PC-9 (cell line): ENCODE measurements around the gene FOXP1. TPM values are rescaled to one million over a fixed set of nuclear protein-coding genes. Genes with fewer than 3 reads are reported as not detected.

ENCODE experiments used
- BruUV-seq: library from RNA; stranded (reverse); fragments of 400-500 nt; replicated peaks from 2 replicates; lab custom pipeline; 2021; lab: Mats Ljungman, UMichigan
- CTCF ChIA-PET: fragments of 300-600 bp; sonication (Branson Sonifier 250); formaldehyde crosslinking; loops from one replicate; lab custom pipeline; 2022; ENCODE audit warnings: antibody characterized with exemption; lab: Charles Lee
- POLR2A ChIA-PET: fragments of 300-600 bp; sonication (Branson Sonifier 250); formaldehyde crosslinking; loops from one replicate; lab custom pipeline; 2022; ENCODE audit warnings: antibody characterized with exemption; ENCODE audit not compliant: unreplicated experiment; lab: Charles Lee
- DNase-seq, 2 experiments: peaks; one replicate each; pipeline versions ENCODE4 v3.0.0 to v3.0.0-alpha.2; 2015 to 2022; ENCODE audit warnings: mixed read lengths in 1 of 2
- H2AFZ ChIP-seq: fragments of 200-600 bp; sonication (generic); 2 replicates; pipeline ENCODE4 v1.8.1; 2017; ENCODE audit warnings: antibody characterized with exemption
- H3F3A ChIP-seq: fragments of 200-600 bp; sonication (generic); 2 replicates; pipeline ENCODE4 v1.8.1; 2017; ENCODE audit warnings: antibody characterized with exemption, mild to moderate bottlenecking, low read depth; ENCODE audit not compliant: insufficient read depth
- H3K27ac ChIP-seq: fragments of 200-600 bp; sonication (generic); 2 replicates; pipeline ENCODE4 v1.6.1; 2016; ENCODE audit warnings: mixed run types
- H3K27me3 ChIP-seq: fragments of 200-600 bp; sonication (generic); 2 replicates; pipeline ENCODE4 v1.6.1; 2016; ENCODE audit warnings: low read depth, mixed run types; ENCODE audit not compliant: insufficient read depth
- H3K36me3 ChIP-seq: fragments of 200-600 bp; sonication (generic); 2 replicates; pipeline ENCODE4 v1.6.1; 2016; ENCODE audit warnings: low read depth, mixed run types
- H3K4me1 ChIP-seq: fragments of 200-600 bp; sonication (generic); replicated peaks from 2 replicates; pipeline ENCODE4 v1.6.1; 2016; ENCODE audit warnings: mixed run types; ENCODE audit not compliant: insufficient read depth
- H3K4me2 ChIP-seq: fragments of 200-600 bp; sonication (generic); 2 replicates; pipeline ENCODE4 v1.6.1; 2017; ENCODE audit warnings: mixed run types
- H3K4me3 ChIP-seq: fragments of 200-600 bp; sonication (generic); 2 replicates; pipeline ENCODE4 v1.6.1; 2016; ENCODE audit warnings: mixed run types
- H3K79me2 ChIP-seq: fragments of 200-600 bp; sonication (generic); 2 replicates; pipeline ENCODE4 v1.6.1; 2017; ENCODE audit warnings: low read depth, mixed run types
- H3K9me2 ChIP-seq: fragments of 200-600 bp; sonication (generic); 2 replicates; pipeline ENCODE4 v1.8.1; 2017; ENCODE audit warnings: mild to moderate bottlenecking; ENCODE audit not compliant: insufficient read depth
- H3K9me3 ChIP-seq: fragments of 200-600 bp; sonication (generic); 2 replicates; pipeline ENCODE4 v1.8.1; 2016; ENCODE audit warnings: low read depth; ENCODE audit not compliant: insufficient read depth
- H4K20me1 ChIP-seq: fragments of 200-600 bp; sonication (generic); 2 replicates; pipeline ENCODE4 v1.8.1; 2017; ENCODE audit not compliant: insufficient read depth
- CTCF ChIP-seq: fragments of 200-600 bp; sonication (generic); conservative IDR thresholded peaks from 2 replicates; pipeline ENCODE4 v1.6.1; 2017; ENCODE audit warnings: mixed run types, antibody characterized with exemption, mild to moderate bottlenecking, moderate library complexity
- EZH2 ChIP-seq: fragments of 200-600 bp; sonication (generic); IDR thresholded peaks from 2 replicates; pipeline ENCODE4 v1.8.0; 2017; ENCODE audit warnings: antibody characterized with exemption, low read depth
- intact Hi-C: fragments of 100-400 bp; cut with micrococcal nuclease; formaldehyde crosslinking; loops from one replicate; pipeline ENCODE4 v1.10.0; 2022; ENCODE audit not compliant: unreplicated experiment
- total RNA-seq: library from RNA; stranded (reverse); gene quantifications from 2 replicates; pipeline ENCODE4 v1.2.3, GENCODE V29; 2021

The FOXP1 gene
- total RNA-seq, 1 experiment from 2014 or later, result 33.3 TPM

DNA sequence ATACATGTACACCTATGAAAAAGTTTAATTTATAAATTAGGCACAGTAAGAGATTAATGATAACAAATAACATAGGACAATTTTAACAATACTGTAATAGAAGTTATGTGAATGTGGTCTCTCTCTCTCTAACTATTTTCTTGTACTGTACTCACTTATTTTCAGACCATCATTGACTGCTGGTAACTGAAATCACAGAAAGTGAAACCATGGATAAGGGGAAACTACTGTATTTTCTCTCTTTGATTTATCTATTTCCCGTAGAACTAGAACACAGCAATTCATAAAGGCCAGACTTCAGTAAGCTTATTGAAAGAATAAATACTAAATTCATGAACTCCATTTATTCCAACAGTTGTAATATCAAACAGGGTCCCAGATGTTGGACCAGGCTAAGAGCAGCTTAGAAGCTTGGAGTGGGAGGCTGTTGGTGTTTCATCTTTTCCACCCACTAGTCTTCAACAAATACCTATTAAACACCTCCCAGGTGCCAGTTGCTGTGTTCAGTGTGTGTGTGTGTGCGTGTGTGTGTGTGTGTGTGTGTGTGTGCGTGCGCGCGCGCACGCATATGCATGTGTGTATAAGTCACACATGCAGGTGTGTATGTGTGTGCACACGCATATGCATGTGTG, 235.4 kb downstream of the FOXP1 start:
- CTCF ChIA-PET, result no interaction called here
- H3K4me3 ChIP-seq, result no peak overlapping the region
- no TSS peak for BruUV-seq

GRCh38 chr3:71346061-71346460, 237.5 kb downstream of the FOXP1 start:
- Histone ChIP-seq H4K20me1 (no peaks in the 10 kb centered on the region), H3K79me2 (no peaks in the 10 kb centered on the region), H3K27ac (no peak overlapping the region), H3K9me3 (no peaks in the 10 kb centered on the region), H3K4me1 (no peaks in the 10 kb centered on the region), H3K27me3 (no peaks in the 10 kb centered on the region), H3K36me3 (no peaks in the 10 kb centered on the region), H3K9me2 (no peaks in the 10 kb centered on the region), H3F3A (no peaks in the 10 kb centered on the region), H3K4me3 (no peak overlapping the region), H3K4me2 (no peak overlapping the region), H2AFZ (no peak overlapping the region)
- POLR2A ChIA-PET, result no interaction called here
- no peak for TF ChIP-seq EZH2
- TF ChIP-seq CTCF, result no peak
- intact Hi-C loops, result loop anchor here (10.0 kb wide), 1 partner anchor 239 kb away; the partner anchor contains the start of gene FOXP1
- CTCF ChIA-PET, result no interaction called here
- no peak for DNase-seq
- BruUV-seq, result no TSS peak

More for the DNA sequence above, 235.4 kb downstream of the FOXP1 start:
- intact Hi-C loops, result loop anchor here (10.0 kb wide), 1 partner anchor 237 kb away; the partner anchor contains the start of gene FOXP1
- POLR2A ChIA-PET, result no interaction called here
- Histone ChIP-seq H3K27ac (no peak overlapping the region), H3F3A (no peaks in the 10 kb centered on the region), H3K4me2 (no peak overlapping the region), H3K27me3 (no peaks in the 10 kb centered on the region), H3K4me1 (no peaks in the 10 kb centered on the region), H2AFZ (no peak overlapping the region), H4K20me1 (no peaks in the 10 kb centered on the region), H3K9me2 (no peaks in the 10 kb centered on the region), H3K9me3 (no peaks in the 10 kb centered on the region), H3K36me3 (no peaks in the 10 kb centered on the region), H3K79me2 (no peaks in the 10 kb centered on the region)
- DNase-seq, result no peak
- TF ChIP-seq CTCF (no peak), EZH2 (no peak)

- no peaks in the 10 kb centered on the region for H3K36me3 ChIP-seq
- BruUV-seq, result no TSS peak
- no peaks in the 10 kb centered on the region for H3K4me1 ChIP-seq
- H3K79me2 ChIP-seq, result no peaks in the 10 kb centered on the region
- no peak overlapping the region for H3K27ac ChIP-seq
- H3K4me2 ChIP-seq, result no peak overlapping the region
- POLR2A ChIA-PET, result no interaction called here
- no peaks in the 10 kb centered on the region for H3F3A ChIP-seq
- H3K27me3 ChIP-seq, result no peaks in the 10 kb centered on the region
- no peak for DNase-seq
- no peak for TF ChIP-seq CTCF
- no peak for TF ChIP-seq EZH2
- CTCF ChIA-PET, result no interaction called here
- H2AFZ ChIP-seq, result no peak overlapping the region
- H3K9me3 ChIP-seq, result no peaks in the 10 kb centered on the region
- intact Hi-C loops, result loop anchor here (10.0 kb wide), 1 partner anchor 239 kb away; the partner anchor contains the start of gene FOXP1
- no peak overlapping the region for H3K4me3 ChIP-seq
- no peaks in the 10 kb centered on the region for H3K9me2 ChIP-seq
- no peaks in the 10 kb centered on the region for H4K20me1 ChIP-seq
Observed at GRCh38 chr3:71345429-71346040, 238.0 kb downstream of the FOXP1 start.
